BLaER1 (cell line): ENCODE measurements around the gene TTR.

ENCODE experiments used
- H3K27ac ChIP-seq: shearing (Covaris generic); formaldehyde crosslinking; 2 replicates; pipeline ENCODE4 v1.8.1; 2022
- H3K27me3 ChIP-seq: shearing (Covaris generic); formaldehyde crosslinking; 2 replicates; pipeline ENCODE4 v1.8.1; 2022
- H3K36me3 ChIP-seq: shearing (Covaris generic); formaldehyde crosslinking; 2 replicates; pipeline ENCODE4 v1.8.1; 2022
- H3K4me1 ChIP-seq: shearing (Covaris generic); formaldehyde crosslinking; 2 replicates; pipeline ENCODE4 v1.8.1; 2022
- H3K4me2 ChIP-seq: shearing (Covaris generic); formaldehyde crosslinking; 2 replicates; pipeline ENCODE4 v1.8.1; 2022
- H3K4me3 ChIP-seq: shearing (Covaris generic); formaldehyde crosslinking; 2 replicates; pipeline ENCODE4 v1.8.1; 2022
- H3K9ac ChIP-seq: shearing (Covaris generic); formaldehyde crosslinking; 2 replicates; pipeline ENCODE4 v1.8.1; 2022
- H3K9me3 ChIP-seq: shearing (Covaris generic); formaldehyde crosslinking; 2 replicates; pipeline ENCODE4 v1.8.1; 2022
- H4K20me1 ChIP-seq: shearing (Covaris generic); formaldehyde crosslinking; 2 replicates; pipeline ENCODE4 v1.8.1; 2022
- Cebpa-rat ChIP-seq: shearing (Covaris generic); IDR thresholded peaks from 2 replicates; pipeline ENCODE4 v1.8.1; 2022

The TTR gene

DNA sequence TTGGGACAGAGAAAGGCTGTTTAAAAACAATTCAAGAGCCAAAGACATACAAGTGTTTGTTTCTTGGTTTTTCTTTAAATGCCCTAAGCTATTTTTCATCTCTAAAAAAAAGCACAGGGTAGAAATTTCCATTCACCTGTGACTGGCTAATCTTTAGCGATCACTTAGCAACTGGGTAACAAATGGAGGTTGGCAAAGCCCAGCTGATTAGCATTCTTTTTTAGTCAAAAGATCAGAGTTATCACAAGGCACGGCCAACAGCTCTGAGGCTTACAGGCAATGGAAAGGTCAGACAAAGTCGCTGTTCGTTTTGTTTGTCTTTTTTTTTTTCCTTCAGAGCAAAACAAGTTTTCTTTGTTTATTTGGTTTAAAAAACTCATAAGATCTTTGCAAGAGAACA, 29.0 kb upstream of the TTR start:
- TF ChIP-seq Cebpa-rat = no peak
- Histone ChIP-seq H3K9me3 (no peaks in the 10 kb centered on the region), H3K4me3 (no peak overlapping the region), H4K20me1 (no peaks in the 10 kb centered on the region), H3K27me3 (no peaks in the 10 kb centered on the region), H3K36me3 (no peaks in the 10 kb centered on the region), H3K9ac (no peak overlapping the region), H3K4me1 (no peaks in the 10 kb centered on the region), H3K27ac (no peak overlapping the region), H3K4me2 (no peak overlapping the region)

DNA sequence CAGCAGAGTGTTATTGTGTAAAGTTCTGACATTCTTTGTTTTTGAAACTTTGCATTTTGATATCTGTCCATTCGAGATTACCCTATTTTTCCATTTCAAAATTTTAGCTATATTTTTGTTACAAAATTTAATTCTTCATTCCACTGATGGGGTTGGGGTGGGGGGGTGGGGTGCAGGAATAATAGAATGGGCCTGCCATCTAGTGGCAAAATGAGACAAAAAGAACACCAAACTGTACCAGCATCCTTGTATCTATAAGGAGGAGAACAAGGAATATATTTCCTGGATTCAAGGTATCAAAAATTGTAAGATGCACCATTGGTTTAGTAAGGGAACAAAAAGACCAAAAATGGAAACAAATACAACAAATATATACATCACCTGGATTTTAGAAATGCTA, 27.9 kb upstream of the TTR start:
- H3K9me3 ChIP-seq = no peaks in the 10 kb centered on the region
- H3K4me2 ChIP-seq = no peak overlapping the region
- H3K27me3 ChIP-seq = no peaks in the 10 kb centered on the region
- H3K36me3 ChIP-seq = no peaks in the 10 kb centered on the region
- H3K27ac ChIP-seq = no peak overlapping the region
- H3K4me3 ChIP-seq = no peak overlapping the region
- no peak overlapping the region for H3K9ac ChIP-seq
- TF ChIP-seq Cebpa-rat = no peak
- no peaks in the 10 kb centered on the region for H4K20me1 ChIP-seq
- H3K4me1 ChIP-seq = no peaks in the 10 kb centered on the region

DNA sequence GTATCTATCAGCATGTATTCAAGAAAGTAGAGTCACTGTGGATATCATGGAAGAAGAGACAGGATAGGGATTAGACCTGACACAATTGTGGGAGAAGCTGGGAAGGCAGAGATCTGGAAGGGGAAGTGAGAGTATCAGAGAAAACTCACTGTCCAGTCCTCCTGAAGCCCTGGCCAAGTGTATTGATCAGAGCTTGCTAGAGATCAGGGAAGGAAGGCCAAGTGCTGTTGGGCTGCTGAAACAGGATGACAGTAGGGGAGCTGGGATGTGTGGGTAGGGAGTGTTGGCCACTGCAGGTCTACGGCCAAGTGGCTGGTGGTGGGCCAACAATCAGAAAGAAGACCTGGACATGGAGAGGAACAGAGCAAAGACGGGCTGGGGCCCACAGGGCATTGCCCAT, 26.3 kb upstream of the TTR start:
- Histone ChIP-seq H3K9me3 (no peaks in the 10 kb centered on the region), H4K20me1 (no peaks in the 10 kb centered on the region), H3K4me3 (no peak overlapping the region), H3K36me3 (no peaks in the 10 kb centered on the region), H3K27me3 (no peaks in the 10 kb centered on the region), H3K9ac (no peak overlapping the region), H3K27ac (no peak overlapping the region), H3K4me2 (no peak overlapping the region), H3K4me1 (no peaks in the 10 kb centered on the region)
- no peak for TF ChIP-seq Cebpa-rat

DNA sequence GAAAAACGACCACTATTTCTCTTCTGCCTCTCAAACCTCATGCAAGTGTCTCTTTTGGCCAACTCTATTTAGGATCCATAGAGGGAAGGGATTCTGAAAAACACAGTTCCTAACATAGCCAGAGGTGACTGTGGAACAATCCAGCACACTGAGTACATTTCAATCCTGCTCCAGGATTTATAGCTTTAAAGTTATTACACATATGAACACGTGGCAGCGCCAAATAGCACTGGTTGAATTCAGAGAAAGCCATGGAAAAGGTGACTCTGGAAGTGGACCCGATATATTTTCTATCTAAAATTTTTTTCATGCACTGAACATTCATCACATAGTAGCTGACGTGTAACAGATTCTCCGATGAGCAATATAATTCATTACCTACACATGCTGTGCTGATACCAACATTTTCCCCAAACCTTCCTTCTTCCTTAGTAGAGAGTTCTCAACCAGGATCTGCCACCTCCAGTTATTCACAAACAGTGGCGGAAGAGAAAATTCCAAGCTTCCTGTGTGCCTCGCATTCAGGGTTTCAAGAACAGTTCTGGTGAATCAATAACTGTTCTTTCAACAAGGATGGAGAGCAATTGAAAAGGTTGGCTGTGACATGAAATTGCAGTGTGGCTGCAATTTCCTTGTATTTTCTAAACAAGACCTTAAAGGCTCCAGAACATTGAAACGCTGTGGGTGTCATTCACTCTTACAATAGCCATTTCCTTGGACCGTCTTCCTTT, 25.7 kb upstream of the TTR start:
- no peaks in the 10 kb centered on the region for H3K27me3 ChIP-seq
- no peaks in the 10 kb centered on the region for H3K4me1 ChIP-seq
- TF ChIP-seq Cebpa-rat = no peak
- no peak overlapping the region for H3K4me3 ChIP-seq
- H3K9ac ChIP-seq = no peak overlapping the region
- H3K9me3 ChIP-seq = no peaks in the 10 kb centered on the region
- H4K20me1 ChIP-seq = no peaks in the 10 kb centered on the region
- H3K4me2 ChIP-seq = no peak overlapping the region
- H3K27ac ChIP-seq = no peak overlapping the region
- no peaks in the 10 kb centered on the region for H3K36me3 ChIP-seq

DNA sequence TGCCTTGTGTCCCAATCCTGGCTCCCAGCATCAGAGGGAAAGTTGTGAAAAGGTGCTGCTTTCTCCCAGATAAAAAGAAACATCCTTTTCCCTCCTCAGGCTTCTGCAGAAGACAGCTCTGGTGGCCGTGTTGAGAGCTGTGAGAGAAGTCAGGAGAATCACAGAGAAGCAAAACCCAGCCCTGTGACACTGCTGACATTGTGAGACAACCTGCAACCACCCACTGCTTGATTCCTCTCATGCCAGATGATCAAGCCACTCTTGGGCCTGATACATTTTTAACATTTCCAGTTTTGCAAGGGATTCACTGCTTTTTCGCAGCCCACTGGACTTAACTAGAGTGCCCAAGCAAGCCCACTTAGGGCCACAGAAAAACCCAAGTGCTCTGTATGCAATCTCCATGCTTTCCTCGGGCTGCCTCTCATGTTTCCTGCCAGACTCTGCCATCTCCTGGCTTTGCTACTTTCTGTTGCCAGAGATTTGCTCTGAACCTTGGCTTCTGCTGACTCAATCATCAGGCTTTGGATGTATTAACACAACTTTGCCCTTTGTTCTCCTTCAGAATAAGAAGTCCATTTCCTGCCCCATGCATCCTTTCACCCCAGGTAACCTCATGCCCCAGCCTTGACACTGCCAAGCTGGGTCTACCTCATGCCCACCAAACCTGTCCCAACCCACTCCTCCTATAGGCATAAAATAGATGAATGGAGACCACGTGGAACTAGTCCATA, 24.9 kb upstream of the TTR start:
- Histone ChIP-seq H4K20me1 (no peaks in the 10 kb centered on the region), H3K27ac (no peak overlapping the region), H3K27me3 (no peaks in the 10 kb centered on the region), H3K4me3 (no peak overlapping the region), H3K4me1 (no peaks in the 10 kb centered on the region), H3K9me3 (no peaks in the 10 kb centered on the region), H3K36me3 (no peaks in the 10 kb centered on the region), H3K9ac (no peak overlapping the region), H3K4me2 (no peak overlapping the region)
- no peak for TF ChIP-seq Cebpa-rat

DNA sequence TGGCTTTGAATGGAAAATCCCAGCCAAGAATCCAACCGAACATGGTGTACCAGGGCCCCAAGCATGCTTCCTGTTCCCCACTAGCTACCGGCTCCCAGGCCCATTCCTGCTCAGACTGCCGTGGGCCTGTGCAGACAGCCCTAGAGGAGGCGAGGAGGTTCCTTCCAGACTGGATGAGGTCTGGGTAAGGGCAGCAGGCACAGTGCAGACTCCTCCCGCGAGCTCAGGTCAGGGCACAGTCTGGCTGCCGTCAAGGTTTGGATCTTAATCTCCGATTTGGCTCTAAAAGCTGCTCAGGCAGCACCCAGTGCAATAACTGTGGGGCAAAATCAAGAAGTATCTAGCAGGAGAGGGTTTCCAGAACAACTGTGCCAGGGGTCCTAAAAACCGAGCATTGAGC, 19.3 kb upstream of the TTR start:
- no peaks in the 10 kb centered on the region for H3K4me1 ChIP-seq
- H3K4me2 ChIP-seq = no peak overlapping the region
- no peak overlapping the region for H3K9ac ChIP-seq
- no peak overlapping the region for H3K4me3 ChIP-seq
- H3K27me3 ChIP-seq = no peaks in the 10 kb centered on the region
- H3K36me3 ChIP-seq = no peaks in the 10 kb centered on the region
- no peak for TF ChIP-seq Cebpa-rat
- H3K27ac ChIP-seq = no peak overlapping the region
- H4K20me1 ChIP-seq = no peaks in the 10 kb centered on the region
- H3K9me3 ChIP-seq = no peaks in the 10 kb centered on the region

DNA sequence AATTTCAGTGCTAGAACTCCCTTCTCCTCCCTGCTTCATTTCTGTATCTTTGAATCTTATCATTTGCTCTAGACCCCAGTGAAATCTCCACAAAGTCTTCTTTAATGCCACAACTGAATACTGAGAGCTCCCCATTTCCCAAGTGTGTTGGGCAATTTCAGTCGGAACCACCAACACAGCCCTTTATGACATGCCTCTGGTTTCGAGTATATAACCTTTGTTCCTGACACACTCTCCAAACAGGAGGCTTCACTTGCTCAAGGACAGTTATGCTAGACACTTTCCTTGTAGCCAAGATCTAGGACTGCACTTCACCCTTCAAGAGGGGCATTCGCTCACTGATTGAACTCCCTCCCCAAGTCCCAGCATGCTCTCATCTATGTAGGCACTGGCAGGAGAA, 18.6 kb upstream of the TTR start:
- no peaks in the 10 kb centered on the region for H3K36me3 ChIP-seq
- no peak overlapping the region for H3K9ac ChIP-seq
- H3K4me3 ChIP-seq = no peak overlapping the region
- no peak overlapping the region for H3K4me2 ChIP-seq
- no peak overlapping the region for H3K27ac ChIP-seq
- no peaks in the 10 kb centered on the region for H3K27me3 ChIP-seq
- no peak for TF ChIP-seq Cebpa-rat
- no peaks in the 10 kb centered on the region for H4K20me1 ChIP-seq
- H3K9me3 ChIP-seq = no peaks in the 10 kb centered on the region
- H3K4me1 ChIP-seq = no peaks in the 10 kb centered on the region

DNA sequence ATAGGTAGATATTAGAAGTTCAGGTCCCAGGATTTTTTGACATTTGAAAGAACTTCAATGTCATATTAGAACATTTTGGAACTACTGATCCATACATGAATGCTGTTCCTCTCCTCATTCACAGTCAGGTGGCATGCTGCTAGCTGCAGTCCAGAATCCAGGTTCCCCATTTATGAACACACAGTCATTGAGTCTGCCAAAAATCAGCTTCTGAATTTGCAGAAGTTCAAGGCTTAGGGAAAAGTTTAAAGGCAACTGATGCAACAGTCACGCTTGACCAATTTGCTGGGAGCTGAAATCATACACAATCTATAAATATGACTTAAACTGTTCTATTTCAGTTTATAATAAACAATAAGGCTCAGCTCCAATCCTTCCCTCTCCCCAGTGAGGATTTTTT, 17.3 kb upstream of the TTR start:
- no peaks in the 10 kb centered on the region for H3K9me3 ChIP-seq
- H3K4me2 ChIP-seq = no peak overlapping the region
- H3K36me3 ChIP-seq = no peaks in the 10 kb centered on the region
- no peaks in the 10 kb centered on the region for H3K27me3 ChIP-seq
- no peak overlapping the region for H3K9ac ChIP-seq
- no peak for TF ChIP-seq Cebpa-rat
- no peak overlapping the region for H3K27ac ChIP-seq
- H3K4me1 ChIP-seq = no peaks in the 10 kb centered on the region
- H3K4me3 ChIP-seq = no peak overlapping the region
- H4K20me1 ChIP-seq = no peaks in the 10 kb centered on the region

DNA sequence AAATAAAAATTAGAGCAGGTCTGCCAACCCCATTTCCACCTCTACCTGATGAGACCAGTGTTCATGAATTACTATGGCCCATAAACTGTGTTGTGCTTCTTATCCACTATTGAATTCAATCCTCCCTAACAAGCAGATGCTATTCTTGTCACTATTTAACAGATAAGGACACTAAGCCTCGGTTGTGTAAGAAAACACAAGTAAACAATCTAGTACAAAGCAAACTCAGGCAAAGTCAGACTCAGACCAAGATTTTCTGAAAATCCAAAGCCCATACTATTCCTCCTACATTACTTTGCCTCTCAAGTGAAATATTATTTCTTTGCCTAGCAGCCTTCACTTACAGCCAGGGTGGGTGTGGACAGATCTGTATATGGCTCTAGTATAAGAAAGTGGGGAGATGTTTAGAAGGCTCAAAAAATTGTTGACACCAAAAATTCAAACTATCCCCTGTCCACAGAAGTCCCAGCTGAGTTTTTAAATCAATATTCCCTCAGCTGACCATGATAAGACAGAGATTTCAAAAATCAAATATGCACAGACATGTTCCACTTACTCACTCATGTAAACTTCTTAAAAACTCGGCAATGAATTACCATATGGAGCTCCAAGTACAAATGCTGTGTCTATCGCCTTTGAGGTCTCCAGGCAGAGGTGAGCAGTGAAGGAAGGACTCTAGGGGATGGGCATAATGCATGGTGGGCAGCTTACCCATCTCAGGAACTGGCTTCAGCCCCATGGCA, 16.0 kb upstream of the TTR start:
- H3K9ac ChIP-seq = no peak overlapping the region
- H4K20me1 ChIP-seq = no peaks in the 10 kb centered on the region
- no peak overlapping the region for H3K27ac ChIP-seq
- H3K27me3 ChIP-seq = no peaks in the 10 kb centered on the region
- no peak for TF ChIP-seq Cebpa-rat
- H3K36me3 ChIP-seq = no peaks in the 10 kb centered on the region
- H3K4me3 ChIP-seq = no peak overlapping the region
- H3K9me3 ChIP-seq = no peaks in the 10 kb centered on the region
- no peak overlapping the region for H3K4me2 ChIP-seq
- H3K4me1 ChIP-seq = no peaks in the 10 kb centered on the region

DNA sequence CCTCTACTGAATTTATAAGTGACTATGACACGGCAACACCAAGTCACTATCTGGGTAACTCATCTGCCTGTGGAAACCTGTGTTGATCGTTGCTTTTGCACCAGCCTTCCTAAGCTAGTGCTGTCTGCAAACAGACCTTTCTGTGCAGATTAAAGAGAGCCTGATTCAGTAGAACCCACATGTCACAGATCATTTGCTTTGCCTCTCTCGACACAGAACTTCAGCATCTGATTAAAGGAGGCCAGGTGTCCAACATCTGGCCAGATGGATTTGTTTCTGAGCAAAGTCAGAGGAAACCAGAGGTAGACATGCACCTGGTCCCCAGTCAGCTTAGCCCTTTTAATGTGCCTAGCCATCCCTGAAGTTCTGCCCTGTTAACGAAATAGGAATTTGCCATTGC, 15.0 kb upstream of the TTR start:
- no peaks in the 10 kb centered on the region for H3K4me1 ChIP-seq
- no peaks in the 10 kb centered on the region for H3K27me3 ChIP-seq
- no peak overlapping the region for H3K4me3 ChIP-seq
- H4K20me1 ChIP-seq = no peaks in the 10 kb centered on the region
- no peaks in the 10 kb centered on the region for H3K9me3 ChIP-seq
- no peak overlapping the region for H3K4me2 ChIP-seq
- TF ChIP-seq Cebpa-rat = no peak
- H3K27ac ChIP-seq = no peak overlapping the region
- no peaks in the 10 kb centered on the region for H3K36me3 ChIP-seq
- no peak overlapping the region for H3K9ac ChIP-seq
